GM23338 (cell line): ENCODE data around the gene GPRC5C. TPM values are rescaled to one million over a fixed set of nuclear protein-coding genes. Genes with fewer than 3 reads are reported as not detected.

Source experiments
- ATAC-seq: fragments of 200-7000 bp; cut with Tn5 transposase; 3 replicates; pipeline ENCODE4 v1.9.1; 2020
- DNase-seq: peaks from one replicate; pipeline ENCODE4 v3.0.0-alpha.2; 2015; ENCODE audit warnings: low spot score
- H2AFZ ChIP-seq: fragments of 200-600 bp; sonication (generic); 2 replicates; pipeline ENCODE4 v1.8.0; 2016; ENCODE audit warnings: antibody characterized with exemption, mild to moderate bottlenecking, moderate library complexity
- H3F3A ChIP-seq: fragments of 200-600 bp; sonication (generic); replicated peaks from 2 replicates; pipeline ENCODE4 v1.8.0; 2017; ENCODE audit warnings: antibody characterized with exemption, mixed run types, low read depth
- H3K27ac ChIP-seq: fragments of 200-600 bp; sonication (generic); 2 replicates; pipeline ENCODE4 v1.6.1; 2016; ENCODE audit warnings: low read depth
- H3K27me3 ChIP-seq: fragments of 200-600 bp; sonication (generic); 2 replicates; pipeline ENCODE4 v1.8.0; 2016; ENCODE audit warnings: mild to moderate bottlenecking, mixed run types, moderate library complexity; ENCODE audit not compliant: insufficient read depth
- H3K36me3 ChIP-seq: fragments of 200-600 bp; sonication (generic); 2 replicates; pipeline ENCODE4 v1.8.0; 2016; ENCODE audit warnings: mild to moderate bottlenecking; ENCODE audit not compliant: insufficient read depth
- H3K4me1 ChIP-seq: fragments of 200-600 bp; sonication (generic); 2 replicates; pipeline ENCODE4 v1.8.0; 2016; ENCODE audit warnings: mild to moderate bottlenecking, moderate library complexity; ENCODE audit not compliant: insufficient read depth
- H3K4me2 ChIP-seq: fragments of 200-600 bp; sonication (generic); 2 replicates; pipeline ENCODE4 v1.7.1; 2017; ENCODE audit warnings: mixed run types
- H3K4me3 ChIP-seq: fragments of 200-600 bp; sonication (generic); 2 replicates; pipeline ENCODE4 v1.6.1; 2016; ENCODE audit warnings: mixed run types
- H3K79me2 ChIP-seq: fragments of 200-600 bp; sonication (generic); replicated peaks from 2 replicates; pipeline ENCODE4 v1.8.0; 2017; ENCODE audit warnings: mild to moderate bottlenecking; ENCODE audit not compliant: insufficient read depth
- H3K9me2 ChIP-seq: fragments of 200-600 bp; sonication (generic); 2 replicates; pipeline ENCODE4 v1.8.0; 2017; ENCODE audit not compliant: insufficient read depth
- H4K20me1 ChIP-seq: fragments of 200-600 bp; sonication (generic); replicated peaks from 2 replicates; pipeline ENCODE4 v1.8.0; 2017; ENCODE audit warnings: mild to moderate bottlenecking; ENCODE audit not compliant: insufficient read depth
- H3K27ac Mint-ChIP-seq: 2 replicates; pipeline ENCODE4 v1.8.0; 2020; ENCODE audit warnings: inconsistent platforms, mild to moderate bottlenecking, moderate library complexity, mixed read lengths
- H3K27me3 Mint-ChIP-seq: 3 replicates; pipeline ENCODE4 v1.8.0; 2022; ENCODE audit warnings: low read depth, mild to moderate bottlenecking, moderate library complexity, mixed read lengths, inconsistent platforms; ENCODE audit not compliant: insufficient read depth, poor library complexity
- H3K36me3 Mint-ChIP-seq: 3 replicates; pipeline ENCODE4 v1.8.0; 2021; ENCODE audit warnings: low read depth, mild to moderate bottlenecking, inconsistent platforms, moderate library complexity, mixed read lengths
- H3K4me1 Mint-ChIP-seq: 3 replicates; pipeline ENCODE4 v1.8.0; 2020; ENCODE audit warnings: mild to moderate bottlenecking, inconsistent platforms, mixed read lengths
- H3K4me3 Mint-ChIP-seq: 3 replicates; pipeline ENCODE4 v1.8.0; 2021; ENCODE audit warnings: moderate library complexity, mild to moderate bottlenecking, inconsistent platforms, mixed read lengths
- H3K9me3 Mint-ChIP-seq: 3 replicates; pipeline ENCODE4 v1.8.0; 2020; ENCODE audit warnings: moderate library complexity, mild to moderate bottlenecking, inconsistent platforms, mixed read lengths
- EZH2 ChIP-seq: fragments of 200-600 bp; sonication (generic); IDR thresholded peaks from one replicate; pipeline ENCODE4 v1.8.0; 2017; ENCODE audit warnings: antibody characterized with exemption, mild to moderate bottlenecking, low read depth; ENCODE audit not compliant: unreplicated experiment
- EZH2phosphoT487 ChIP-seq: fragments of 200-600 bp; sonication (generic); IDR thresholded peaks from one replicate; pipeline ENCODE4 v1.8.1; 2018; ENCODE audit warnings: antibody characterized with exemption; ENCODE audit not compliant: unreplicated experiment
- JUNB ChIP-seq: IDR thresholded peaks from one replicate; pipeline ENCODE4 v1.6.1; 2016; ENCODE audit warnings: antibody characterized with exemption; ENCODE audit not compliant: unreplicated experiment
- NANOG ChIP-seq: IDR thresholded peaks from 2 replicates; pipeline ENCODE4 v1.6.1; 2016; ENCODE audit warnings: antibody characterized with exemption, borderline replicate concordance
- POLR2AphosphoS5 ChIP-seq: IDR thresholded peaks from 2 replicates; pipeline ENCODE4 v1.6.1; 2016; ENCODE audit warnings: antibody characterized with exemption, low read depth
- STAT1 ChIP-seq: IDR thresholded peaks from one replicate; pipeline ENCODE4 v1.6.1; 2016; ENCODE audit warnings: antibody characterized with exemption; ENCODE audit not compliant: unreplicated experiment
- ZNF114 ChIP-seq: fragments of 250-450 bp; sonication (Bioruptor Pico); IDR thresholded peaks from 2 replicates; pipeline ENCODE4 v1.5.0; 2020; ENCODE audit warnings: mild to moderate bottlenecking, moderate library complexity
- ZNF331 ChIP-seq: fragments of 250-450 bp; sonication (Bioruptor Pico); IDR thresholded peaks from 2 replicates; pipeline ENCODE4 v1.5.0; 2020; ENCODE audit warnings: low read depth, mild to moderate bottlenecking, moderate library complexity
- polyA plus RNA-seq: library from polyadenylated mRNA; unstranded; fragments of >200 nt; fragmentation: Nextera tagmentation; extraction: Ambion mirVana; gene quantifications from 2 replicates; pipeline ENCODE4 v1.2.1, GENCODE V29; 2016
- total RNA-seq: library from RNA; depleted of rRNA; stranded (reverse); fragments of >200 nt; shearing (Covaris generic); gene quantifications from 2 replicates; pipeline ENCODE4 v1.2.3, GENCODE V29; 2014
- TF ChIP-seq, protein P1 (sequence below): IDR thresholded peaks from 2 replicates; pipeline ENCODE4 v1.6.1; 2016; ENCODE audit warnings: antibody characterized with exemption
- TF ChIP-seq, protein P2 (sequence below): fragments of 250-450 bp; sonication (Bioruptor Pico); IDR thresholded peaks from 2 replicates; pipeline ENCODE4 v1.5.0; 2020; ENCODE audit warnings: mild to moderate bottlenecking, moderate library complexity
- TF ChIP-seq, protein P3 (sequence below), 2 experiments: fragments of 200-600 bp in 1 of 2; sonication (generic) in 1 of 2; conservative IDR thresholded peaks; 2 replicates each; pipeline versions ENCODE4 v1.5.1 to v1.6.1; 2016 to 2017; ENCODE audit warnings: antibody characterized with exemption in 2 of 2, low read depth in 2 of 2, mild to moderate bottlenecking in 2 of 2, moderate library complexity in 1 of 2

Gene GPRC5C
- total and polyA plus RNA-seq, 2 experiments from 2014 or later: 9.0 to 22.4 TPM

DNA sequence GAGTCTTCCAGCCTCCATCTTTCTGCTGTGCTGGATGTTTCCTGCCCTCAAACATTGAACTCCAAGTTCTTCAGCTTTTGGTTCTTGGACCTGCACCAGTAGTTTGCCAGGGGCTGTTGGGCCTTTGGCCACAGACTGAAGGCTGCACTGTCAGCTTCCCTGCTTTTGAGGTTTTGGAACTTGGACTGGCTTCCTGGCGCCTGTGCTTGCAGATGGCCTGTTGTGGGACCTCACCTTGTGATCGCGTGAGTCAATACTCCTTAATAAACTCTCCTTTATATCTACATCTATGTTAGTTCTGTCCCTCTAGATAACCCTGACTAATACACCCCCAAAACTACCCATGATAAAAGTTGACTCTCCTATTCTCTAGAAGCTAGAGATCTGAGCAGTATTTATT, 26.9 kb downstream of the GPRC5C start:
- Histone ChIP-seq H3K4me1 (peaks cover 15% of the 10 kb centered on the region), H3K36me3 (no peaks in the 10 kb centered on the region), H3K4me3 (no peak overlapping the region), H3K27me3 (peaks cover 8% of the 10 kb centered on the region; the same call in 1 of the 2 replicates), H4K20me1 (no peaks in the 10 kb centered on the region), H3K27ac (no peak overlapping the region), H3K9me2 (no peaks in the 10 kb centered on the region), H3F3A (no peaks in the 10 kb centered on the region), H3K79me2 (no peaks in the 10 kb centered on the region), H2AFZ (no peak overlapping the region), H3K4me2 (no peak overlapping the region)
- no peak for DNase-seq
- Mint-ChIP-seq H3K27me3 (peaks cover 7% of the 10 kb centered on the region), H3K36me3 (no peaks in the 10 kb centered on the region), H3K4me1 (peaks cover 22% of the 10 kb centered on the region), H3K27ac (no peak overlapping the region), H3K4me3 (no peak overlapping the region), H3K9me3 (no peaks in the 10 kb centered on the region)
- TF ChIP-seq ZNF114 (CRISPR knock-in tag) (no peak), JUNB (no peak), NANOG (no peak)
- TF ChIP-seq, protein P1, sequence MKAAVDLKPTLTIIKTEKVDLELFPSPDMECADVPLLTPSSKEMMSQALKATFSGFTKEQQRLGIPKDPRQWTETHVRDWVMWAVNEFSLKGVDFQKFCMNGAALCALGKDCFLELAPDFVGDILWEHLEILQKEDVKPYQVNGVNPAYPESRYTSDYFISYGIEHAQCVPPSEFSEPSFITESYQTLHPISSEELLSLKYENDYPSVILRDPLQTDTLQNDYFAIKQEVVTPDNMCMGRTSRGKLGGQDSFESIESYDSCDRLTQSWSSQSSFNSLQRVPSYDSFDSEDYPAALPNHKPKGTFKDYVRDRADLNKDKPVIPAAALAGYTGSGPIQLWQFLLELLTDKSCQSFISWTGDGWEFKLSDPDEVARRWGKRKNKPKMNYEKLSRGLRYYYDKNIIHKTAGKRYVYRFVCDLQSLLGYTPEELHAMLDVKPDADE: no peak
- TF ChIP-seq, protein P2, sequence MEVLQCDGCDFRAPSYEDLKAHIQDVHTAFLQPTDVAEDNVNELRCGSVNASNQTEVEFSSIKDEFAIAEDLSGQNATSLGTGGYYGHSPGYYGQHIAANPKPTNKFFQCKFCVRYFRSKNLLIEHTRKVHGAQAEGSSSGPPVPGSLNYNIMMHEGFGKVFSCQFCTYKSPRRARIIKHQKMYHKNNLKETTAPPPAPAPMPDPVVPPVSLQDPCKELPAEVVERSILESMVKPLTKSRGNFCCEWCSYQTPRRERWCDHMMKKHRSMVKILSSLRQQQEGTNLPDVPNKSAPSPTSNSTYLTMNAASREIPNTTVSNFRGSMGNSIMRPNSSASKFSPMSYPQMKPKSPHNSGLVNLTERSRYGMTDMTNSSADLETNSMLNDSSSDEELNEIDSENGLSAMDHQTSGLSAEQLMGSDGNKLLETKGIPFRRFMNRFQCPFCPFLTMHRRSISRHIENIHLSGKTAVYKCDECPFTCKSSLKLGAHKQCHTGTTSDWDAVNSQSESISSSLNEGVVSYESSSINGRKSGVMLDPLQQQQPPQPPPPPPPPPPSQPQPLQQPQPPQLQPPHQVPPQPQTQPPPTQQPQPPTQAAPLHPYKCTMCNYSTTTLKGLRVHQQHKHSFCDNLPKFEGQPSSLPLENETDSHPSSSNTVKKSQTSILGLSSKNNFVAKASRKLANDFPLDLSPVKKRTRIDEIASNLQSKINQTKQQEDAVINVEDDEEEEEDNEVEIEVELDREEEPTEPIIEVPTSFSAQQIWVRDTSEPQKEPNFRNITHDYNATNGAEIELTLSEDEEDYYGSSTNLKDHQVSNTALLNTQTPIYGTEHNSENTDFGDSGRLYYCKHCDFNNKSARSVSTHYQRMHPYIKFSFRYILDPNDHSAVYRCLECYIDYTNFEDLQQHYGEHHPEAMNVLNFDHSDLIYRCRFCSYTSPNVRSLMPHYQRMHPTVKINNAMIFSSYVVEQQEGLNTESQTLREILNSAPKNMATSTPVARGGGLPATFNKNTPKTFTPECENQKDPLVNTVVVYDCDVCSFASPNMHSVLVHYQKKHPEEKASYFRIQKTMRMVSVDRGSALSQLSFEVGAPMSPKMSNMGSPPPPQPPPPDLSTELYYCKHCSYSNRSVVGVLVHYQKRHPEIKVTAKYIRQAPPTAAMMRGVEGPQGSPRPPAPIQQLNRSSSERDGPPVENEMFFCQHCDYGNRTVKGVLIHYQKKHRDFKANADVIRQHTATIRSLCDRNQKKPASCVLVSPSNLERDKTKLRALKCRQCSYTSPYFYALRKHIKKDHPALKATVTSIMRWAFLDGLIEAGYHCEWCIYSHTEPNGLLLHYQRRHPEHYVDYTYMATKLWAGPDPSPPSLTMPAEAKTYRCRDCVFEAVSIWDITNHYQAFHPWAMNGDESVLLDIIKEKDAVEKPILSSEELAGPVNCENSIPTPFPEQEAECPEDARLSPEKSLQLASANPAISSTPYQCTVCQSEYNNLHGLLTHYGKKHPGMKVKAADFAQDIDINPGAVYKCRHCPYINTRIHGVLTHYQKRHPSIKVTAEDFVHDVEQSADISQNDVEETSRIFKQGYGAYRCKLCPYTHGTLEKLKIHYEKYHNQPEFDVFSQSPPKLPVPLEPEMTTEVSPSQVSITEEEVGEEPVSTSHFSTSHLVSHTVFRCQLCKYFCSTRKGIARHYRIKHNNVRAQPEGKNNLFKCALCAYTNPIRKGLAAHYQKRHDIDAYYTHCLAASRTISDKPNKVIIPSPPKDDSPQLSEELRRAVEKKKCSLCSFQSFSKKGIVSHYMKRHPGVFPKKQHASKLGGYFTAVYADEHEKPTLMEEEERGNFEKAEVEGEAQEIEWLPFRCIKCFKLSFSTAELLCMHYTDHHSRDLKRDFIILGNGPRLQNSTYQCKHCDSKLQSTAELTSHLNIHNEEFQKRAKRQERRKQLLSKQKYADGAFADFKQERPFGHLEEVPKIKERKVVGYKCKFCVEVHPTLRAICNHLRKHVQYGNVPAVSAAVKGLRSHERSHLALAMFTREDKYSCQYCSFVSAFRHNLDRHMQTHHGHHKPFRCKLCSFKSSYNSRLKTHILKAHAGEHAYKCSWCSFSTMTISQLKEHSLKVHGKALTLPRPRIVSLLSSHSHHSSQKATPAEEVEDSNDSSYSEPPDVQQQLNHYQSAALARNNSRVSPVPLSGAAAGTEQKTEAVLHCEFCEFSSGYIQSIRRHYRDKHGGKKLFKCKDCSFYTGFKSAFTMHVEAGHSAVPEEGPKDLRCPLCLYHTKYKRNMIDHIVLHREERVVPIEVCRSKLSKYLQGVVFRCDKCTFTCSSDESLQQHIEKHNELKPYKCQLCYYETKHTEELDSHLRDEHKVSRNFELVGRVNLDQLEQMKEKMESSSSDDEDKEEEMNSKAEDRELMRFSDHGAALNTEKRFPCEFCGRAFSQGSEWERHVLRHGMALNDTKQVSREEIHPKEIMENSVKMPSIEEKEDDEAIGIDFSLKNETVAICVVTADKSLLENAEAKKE: no peak
- no peak for ATAC-seq

DNA sequence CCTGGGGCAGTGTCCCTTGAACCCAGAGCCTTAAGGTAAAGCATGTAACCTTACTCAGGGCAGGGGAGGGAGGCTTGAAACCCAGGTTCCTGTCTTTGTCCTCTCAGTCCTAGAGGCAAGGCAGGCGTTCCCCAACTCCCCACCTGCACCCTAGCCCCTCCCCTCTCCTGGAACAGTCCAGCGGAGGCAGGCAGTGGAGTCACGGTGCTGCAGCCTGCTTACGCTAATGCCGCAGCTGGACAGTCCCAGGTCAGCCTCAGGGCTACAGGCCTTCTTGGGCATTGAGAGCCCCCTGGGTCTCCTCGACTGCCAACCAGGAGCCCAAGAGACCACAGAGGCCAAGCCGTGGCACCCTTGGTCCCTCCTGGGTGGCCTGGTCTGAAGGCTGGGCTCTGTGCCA, 27.7 kb downstream of the GPRC5C start:
- DNase-seq (no peak), ATAC-seq (no peak)
- Histone ChIP-seq H3K36me3 (no peaks in the 10 kb centered on the region), H3K27me3 (peaks cover 6% of the 10 kb centered on the region; the same call in 1 of the 2 replicates), H2AFZ (no peak overlapping the region), H3K9me2 (no peaks in the 10 kb centered on the region), H3K4me3 (no peak overlapping the region), H4K20me1 (no peaks in the 10 kb centered on the region), H3K4me2 (no peak overlapping the region), H3K27ac (no peak overlapping the region), H3K79me2 (no peaks in the 10 kb centered on the region), H3K4me1 (peaks cover 12% of the 10 kb centered on the region), H3F3A (no peaks in the 10 kb centered on the region)
- Mint-ChIP-seq H3K4me1 (peaks cover 22% of the 10 kb centered on the region), H3K27me3 (peaks cover 5% of the 10 kb centered on the region), H3K4me3 (no peak overlapping the region), H3K36me3 (no peaks in the 10 kb centered on the region), H3K27ac (no peak overlapping the region), H3K9me3 (no peaks in the 10 kb centered on the region)
- TF ChIP-seq, protein P1: no peak
- TF ChIP-seq, protein P3, sequence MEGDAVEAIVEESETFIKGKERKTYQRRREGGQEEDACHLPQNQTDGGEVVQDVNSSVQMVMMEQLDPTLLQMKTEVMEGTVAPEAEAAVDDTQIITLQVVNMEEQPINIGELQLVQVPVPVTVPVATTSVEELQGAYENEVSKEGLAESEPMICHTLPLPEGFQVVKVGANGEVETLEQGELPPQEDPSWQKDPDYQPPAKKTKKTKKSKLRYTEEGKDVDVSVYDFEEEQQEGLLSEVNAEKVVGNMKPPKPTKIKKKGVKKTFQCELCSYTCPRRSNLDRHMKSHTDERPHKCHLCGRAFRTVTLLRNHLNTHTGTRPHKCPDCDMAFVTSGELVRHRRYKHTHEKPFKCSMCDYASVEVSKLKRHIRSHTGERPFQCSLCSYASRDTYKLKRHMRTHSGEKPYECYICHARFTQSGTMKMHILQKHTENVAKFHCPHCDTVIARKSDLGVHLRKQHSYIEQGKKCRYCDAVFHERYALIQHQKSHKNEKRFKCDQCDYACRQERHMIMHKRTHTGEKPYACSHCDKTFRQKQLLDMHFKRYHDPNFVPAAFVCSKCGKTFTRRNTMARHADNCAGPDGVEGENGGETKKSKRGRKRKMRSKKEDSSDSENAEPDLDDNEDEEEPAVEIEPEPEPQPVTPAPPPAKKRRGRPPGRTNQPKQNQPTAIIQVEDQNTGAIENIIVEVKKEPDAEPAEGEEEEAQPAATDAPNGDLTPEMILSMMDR (conservative IDR thresholded peaks at IDR 0.05; ENCODE audit: low read depth in 2 of 2): no peak
- TF ChIP-seq EZH2phosphoT487: no peak
- no peak for TF ChIP-seq POLR2AphosphoS5
- no peak for TF ChIP-seq ZNF331 (CRISPR knock-in tag)
- no peak for TF ChIP-seq STAT1
- TF ChIP-seq ZNF114 (CRISPR knock-in tag): no peak
- TF ChIP-seq EZH2: no peak
